ENCODE measurements around the gene EIF4EBP2. TPM values are rescaled to one million over a fixed set of nuclear protein-coding genes. Genes with fewer than 3 reads are reported as not detected.
A peak's percentile ranks its signal among the peaks of the same experiment; 100 is the strongest.

EIF4EBP2 gene
- total and polyA plus RNA-seq, 11 donors: 20.6 to 150 (median 85.8) TPM

- ATAC-seq (no peak), DNase-seq (no peak)
- Histone ChIP-seq H3K4me1 (peaks cover 0 to 42% (median 26%) of the 10 kb centered on the region in 12 donors), H3K4me3 (peak overlapping the region; percentile 16 to 60 (median 48)), H3K9me3 (no peaks in the 10 kb centered on the region), H3K36me3 (no peaks in the 10 kb centered on the region), H3K27ac (peak overlapping the region; percentile 42 to 92 (median 80)), H3K27me3 (peaks cover 0 to 17% (median 0%) of the 10 kb centered on the region in 9 donors)
- WGBS, 4 donors: 52 to 65% (median 61%) methylated on average over 17 of the region's 17 CpGs
- intact Hi-C loops (cut with DNase I): loop anchor here in 3 of 10 donors (2.0 to 5.0 kb wide), 3 partner anchors 53 to 424 kb away; partner anchors contain the start of gene EIF4EBP2 (in 1 of the 3)
- TF ChIP-seq CTCF (IDR thresholded peaks at IDR 0.05): no peak
- TF ChIP-seq POLR2A (IDR thresholded peaks at IDR 0.05): no peak
Measured at GRCh38 chr10:70457759-70458305, 53.9 kb downstream of the EIF4EBP2 start.

- H3K27me3 ChIP-seq: peaks cover 0 to 17% (median 0%) of the 10 kb centered on the region in 9 donors
- intact Hi-C loops (cut with DNase I): loop anchor here in 3 of 10 donors (2.0 to 5.0 kb wide), 3 partner anchors 54 to 424 kb away; partner anchors contain the start of gene EIF4EBP2 (in 1 of the 3)
- no peaks in the 10 kb centered on the region for H3K36me3 ChIP-seq
- peaks cover 0 to 49% (median 30%) of the 10 kb centered on the region in 12 donors for H3K4me1 ChIP-seq
- H3K9me3 ChIP-seq: no peaks in the 10 kb centered on the region
- WGBS, 4 donors: 8 to 16% (median 13%) methylated on average over 34 to 62 of the region's 62 CpGs
- H3K4me3 ChIP-seq: peak overlapping the region; percentile 16 to 60 (median 48)
- TF ChIP-seq POLR2A (IDR thresholded peaks at IDR 0.05): no peak
- no peak for TF ChIP-seq CTCF (IDR thresholded peaks at IDR 0.05)
- peak; percentile 18 to 81 (median 70) for ATAC-seq
- H3K27ac ChIP-seq: peak overlapping the region; percentile 42 to 92 (median 80)
- DNase-seq: peak; percentile 73 to 91 (median 82)
Measured at GRCh38 chr10:70458329-70459060, 54.5 kb downstream of the EIF4EBP2 start.

- ATAC-seq (peak; percentile 57 to 65 (median 59)), DNase-seq (peak in 4 of 5 donors; percentile 61 to 82 (median 70))
- Histone ChIP-seq H3K4me3 (peak overlapping the region in 11 of 12 donors; percentile 37 to 60 (median 49)), H3K27ac (peak overlapping the region in 10 of 12 donors; percentile 42 to 92 (median 84)), H3K9me3 (no peaks in the 10 kb centered on the region), H3K4me1 (peaks cover 0 to 51% (median 30%) of the 10 kb centered on the region in 12 donors), H3K27me3 (peaks cover 0 to 17% (median 0%) of the 10 kb centered on the region in 9 donors), H3K36me3 (no peaks in the 10 kb centered on the region)
- intact Hi-C loops (cut with DNase I): loop anchor here in 3 of 10 donors (2.0 to 5.0 kb wide), 3 partner anchors 54 to 423 kb away; partner anchors contain the start of gene EIF4EBP2 (in 1 of the 3)
- WGBS, 4 donors: 26 to 46% (median 42%) methylated on average over 14 to 19 of the region's 19 CpGs
- TF ChIP-seq POLR2A (IDR thresholded peaks at IDR 0.05) (no peak), CTCF (IDR thresholded peaks at IDR 0.05) (no peak)
Measured at GRCh38 chr10:70459061-70459773, 55.3 kb downstream of the EIF4EBP2 start.
